ENCODE data around the gene INMT. TPM values are rescaled to one million over a fixed set of nuclear protein-coding genes. Genes with fewer than 3 reads are reported as not detected.

Gene INMT
- total and polyA plus RNA-seq, 11 donors, result 11.7 to 88.1 (median 27.9) TPM

DNA sequence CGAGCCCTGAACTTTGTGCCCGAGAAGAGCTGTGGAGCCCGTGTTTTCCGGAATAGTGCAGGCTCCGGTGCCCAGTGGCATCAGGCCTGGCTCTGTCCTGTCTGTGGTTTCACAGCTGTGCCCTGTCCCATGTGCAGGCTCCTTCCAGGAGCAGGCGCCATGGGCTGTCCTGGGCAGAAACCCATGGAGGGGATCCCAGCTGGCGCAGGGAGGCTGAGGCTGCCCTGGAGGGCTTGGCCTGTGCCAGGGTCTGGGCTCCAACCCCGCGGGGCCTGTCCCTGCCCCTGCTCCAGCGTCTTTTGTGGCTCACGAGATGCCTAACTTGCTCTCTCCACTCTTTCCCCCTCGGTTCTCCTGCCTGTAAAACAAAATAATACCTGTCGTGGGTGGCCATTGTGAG, 46.3 kb upstream of the INMT start:
- H3K27me3 ChIP-seq, result no peaks in the 10 kb centered on the region
- H3K4me1 ChIP-seq, result peaks cover 0 to 23% (median 9%) of the 10 kb centered on the region in 12 donors
- H3K4me3 ChIP-seq, result no peak overlapping the region
- no peak for TF ChIP-seq POLR2A (IDR thresholded peaks at IDR 0.05)
- TF ChIP-seq, protein P1, sequence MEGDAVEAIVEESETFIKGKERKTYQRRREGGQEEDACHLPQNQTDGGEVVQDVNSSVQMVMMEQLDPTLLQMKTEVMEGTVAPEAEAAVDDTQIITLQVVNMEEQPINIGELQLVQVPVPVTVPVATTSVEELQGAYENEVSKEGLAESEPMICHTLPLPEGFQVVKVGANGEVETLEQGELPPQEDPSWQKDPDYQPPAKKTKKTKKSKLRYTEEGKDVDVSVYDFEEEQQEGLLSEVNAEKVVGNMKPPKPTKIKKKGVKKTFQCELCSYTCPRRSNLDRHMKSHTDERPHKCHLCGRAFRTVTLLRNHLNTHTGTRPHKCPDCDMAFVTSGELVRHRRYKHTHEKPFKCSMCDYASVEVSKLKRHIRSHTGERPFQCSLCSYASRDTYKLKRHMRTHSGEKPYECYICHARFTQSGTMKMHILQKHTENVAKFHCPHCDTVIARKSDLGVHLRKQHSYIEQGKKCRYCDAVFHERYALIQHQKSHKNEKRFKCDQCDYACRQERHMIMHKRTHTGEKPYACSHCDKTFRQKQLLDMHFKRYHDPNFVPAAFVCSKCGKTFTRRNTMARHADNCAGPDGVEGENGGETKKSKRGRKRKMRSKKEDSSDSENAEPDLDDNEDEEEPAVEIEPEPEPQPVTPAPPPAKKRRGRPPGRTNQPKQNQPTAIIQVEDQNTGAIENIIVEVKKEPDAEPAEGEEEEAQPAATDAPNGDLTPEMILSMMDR (IDR thresholded peaks at IDR 0.05), result no peak
- no peak overlapping the region for H3K27ac ChIP-seq
- WGBS, 4 donors, result 90 to 98% (median 93%) methylated on average over 11 to 13 of the region's 13 CpGs
- intact Hi-C loops (cut with DNase I), result no loop called here
- no peaks in the 10 kb centered on the region for H3K9me3 ChIP-seq
- DNase-seq (no peak), ATAC-seq (no peak)
- no peaks in the 10 kb centered on the region for H3K36me3 ChIP-seq

DNA sequence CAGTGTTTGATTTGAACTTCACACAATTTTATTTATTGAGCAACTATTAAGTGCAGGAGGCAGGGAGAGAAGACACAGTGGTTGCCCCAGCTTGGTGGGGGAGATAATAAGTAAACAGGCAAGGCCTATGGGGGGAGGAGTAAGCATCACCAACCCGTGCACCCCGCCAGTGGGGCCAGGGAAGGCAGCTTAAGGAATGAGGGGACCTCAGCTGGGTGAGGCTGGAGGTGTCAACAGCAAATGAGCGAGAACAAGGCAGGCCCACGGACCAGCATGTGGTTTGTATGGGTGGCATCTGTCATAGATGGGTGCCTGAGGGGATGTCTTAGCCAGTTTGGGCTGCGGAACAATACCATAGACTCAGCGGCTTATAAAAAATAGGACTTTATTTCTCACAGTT, 45.6 kb upstream of the INMT start:
- Histone ChIP-seq H3K4me1 (peaks cover 0 to 23% (median 9%) of the 10 kb centered on the region in 12 donors), H3K36me3 (no peaks in the 10 kb centered on the region), H3K9me3 (no peaks in the 10 kb centered on the region), H3K27me3 (no peaks in the 10 kb centered on the region), H3K4me3 (no peak overlapping the region), H3K27ac (peak overlapping the region in 1 of 12 donors; percentile 69)
- WGBS, 4 donors, result 93 to 97% (median 96%) methylated on average over 6 of the region's 6 CpGs
- ATAC-seq, result no peak
- intact Hi-C loops (cut with DNase I), result no loop called here
- no peak for TF ChIP-seq POLR2A (IDR thresholded peaks at IDR 0.05)
- TF ChIP-seq, protein P1 (IDR thresholded peaks at IDR 0.05), result no peak
- DNase-seq, result no peak

DNA sequence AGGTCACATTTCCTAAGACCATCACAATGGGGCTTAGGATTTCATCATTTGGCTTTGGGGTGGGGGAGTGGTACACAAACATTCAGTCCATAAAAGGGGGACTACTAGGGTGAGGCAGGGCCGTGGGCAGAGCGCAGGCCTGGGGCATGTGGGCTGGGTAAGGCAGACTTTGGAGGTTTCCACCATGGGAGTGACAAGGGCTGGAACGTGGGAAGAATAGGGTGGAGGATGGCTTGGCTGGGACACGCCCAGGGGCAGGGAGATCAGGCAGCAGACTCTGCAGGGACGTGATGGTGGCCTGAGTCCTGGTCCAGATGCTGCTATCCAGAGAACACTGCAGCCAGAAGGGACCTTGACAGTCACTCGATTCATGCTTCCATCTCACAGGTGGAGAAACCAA, 45.0 kb upstream of the INMT start:
- Histone ChIP-seq H3K27ac (peak overlapping the region in 7 of 12 donors; percentile 11 to 82 (median 48)), H3K4me1 (peaks cover 0 to 23% (median 9%) of the 10 kb centered on the region in 12 donors), H3K4me3 (no peak overlapping the region), H3K9me3 (no peaks in the 10 kb centered on the region), H3K36me3 (no peaks in the 10 kb centered on the region), H3K27me3 (no peaks in the 10 kb centered on the region)
- intact Hi-C loops (cut with DNase I), result no loop called here
- WGBS, 4 donors, result 72 to 81% (median 77%) methylated on average over 6 of the region's 6 CpGs
- DNase-seq (no peak), ATAC-seq (peak in 3 of 4 donors; percentile 16 to 27 (median 21))
- TF ChIP-seq, protein P1 (IDR thresholded peaks at IDR 0.05), result no peak
- TF ChIP-seq POLR2A (IDR thresholded peaks at IDR 0.05), result no peak

- peak overlapping the region in 10 of 12 donors; percentile 24 to 82 (median 59) for H3K27ac ChIP-seq
These were observed 44.3 kb upstream of the INMT start for GRCh38 chr7:30707391-30708357.

More at GRCh38 chr7:30707391-30708357, 44.3 kb upstream of the INMT start:
- Histone ChIP-seq H3K36me3 (no peaks in the 10 kb centered on the region), H3K27me3 (no peaks in the 10 kb centered on the region), H3K4me3 (no peak overlapping the region), H3K4me1 (peaks cover 0 to 23% (median 9%) of the 10 kb centered on the region in 12 donors), H3K9me3 (no peaks in the 10 kb centered on the region)
- peak; percentile 51 to 81 (median 75) for ATAC-seq
- intact Hi-C loops (cut with DNase I), result no loop called here
- TF ChIP-seq, protein P1 (IDR thresholded peaks at IDR 0.05), result no peak
- TF ChIP-seq POLR2A (IDR thresholded peaks at IDR 0.05), result no peak
- WGBS, 4 donors, result 47 to 58% (median 55%) methylated on average over 15 to 16 of the region's 16 CpGs
- DNase-seq, result peak; percentile 66 to 82 (median 78)
